HG03432 (cell line): ENCODE measurements around the gene LGR4.

Experiments used
- ATAC-seq: cut with Tn5 transposase; IDR thresholded peaks from one replicate; pipeline ENCODE4 v1.9.1; 2021; ENCODE audit warnings: mild to moderate bottlenecking, moderate library complexity; ENCODE audit not compliant: unreplicated experiment

The LGR4 gene

DNA sequence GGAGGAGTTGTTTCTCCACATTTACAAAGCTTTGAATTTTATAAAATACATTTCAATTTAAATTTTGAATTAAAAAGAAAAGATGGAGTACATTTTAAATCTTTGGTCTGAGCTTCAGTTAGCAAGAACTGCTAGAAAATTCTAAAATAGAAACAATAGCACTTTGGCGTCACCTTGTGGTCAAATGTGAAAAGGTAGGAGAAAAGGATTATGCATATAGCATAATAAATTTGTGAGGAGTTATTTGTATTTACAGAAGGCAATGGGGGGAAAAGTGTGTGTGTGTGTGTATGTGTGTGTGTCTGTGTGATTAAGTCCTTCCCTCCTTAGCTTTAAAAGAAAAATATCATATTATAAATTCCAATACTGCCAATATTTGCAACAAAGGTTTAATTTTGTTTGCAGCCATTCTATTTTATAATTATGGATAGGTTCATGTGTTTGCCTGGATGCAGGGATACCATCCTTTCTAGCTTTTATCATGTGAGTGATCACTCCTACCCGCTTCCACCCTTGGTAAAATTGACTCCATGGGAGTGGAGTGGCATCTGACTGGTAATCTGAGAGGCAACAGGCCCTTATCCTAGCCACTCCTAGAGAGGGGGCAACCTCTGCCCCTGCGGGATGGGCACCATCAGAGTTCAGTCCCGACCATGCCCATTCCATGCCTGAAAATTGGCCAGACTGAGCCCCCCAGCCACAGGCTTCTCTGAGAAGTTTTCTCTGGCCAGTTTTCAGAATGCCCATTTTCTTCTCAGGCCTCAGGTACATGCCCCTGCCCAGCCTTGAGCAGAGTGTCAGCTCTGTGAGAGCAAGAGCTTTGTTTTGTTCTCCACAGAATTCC lies 13.6 kb upstream of the LGR4 start:
- peak; percentile 76 for ATAC-seq

- no peak for ATAC-seq
Observed at GRCh38 chr11:27482793-27483192, 10.2 kb upstream of the LGR4 start.

GRCh38 chr11:27481992-27482391 lies 9.4 kb upstream of the LGR4 start:
- no peak for ATAC-seq

DNA sequence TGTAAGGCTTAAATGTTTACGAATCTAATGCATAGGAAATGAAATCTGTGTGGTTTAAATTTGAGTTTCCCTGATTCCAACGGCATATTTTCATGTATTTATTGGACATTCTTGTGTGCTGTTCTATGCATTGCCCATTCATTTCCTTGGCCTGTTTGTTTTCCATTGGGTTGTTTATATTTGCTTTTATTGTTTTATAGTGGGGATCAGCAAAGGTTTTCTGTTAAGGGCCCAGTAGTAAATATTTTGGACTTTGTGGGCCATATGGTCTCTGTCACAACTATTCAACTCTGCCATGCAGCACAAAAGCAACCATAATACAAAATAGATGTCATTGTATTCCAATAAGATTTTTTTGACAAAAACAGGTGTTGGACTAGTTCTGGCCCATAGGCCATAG lies 5.2 kb upstream of the LGR4 start:
- ATAC-seq, result no peak

- ATAC-seq, result no peak
Observed at GRCh38 chr11:27477243-27477642, 4.7 kb upstream of the LGR4 start.

DNA sequence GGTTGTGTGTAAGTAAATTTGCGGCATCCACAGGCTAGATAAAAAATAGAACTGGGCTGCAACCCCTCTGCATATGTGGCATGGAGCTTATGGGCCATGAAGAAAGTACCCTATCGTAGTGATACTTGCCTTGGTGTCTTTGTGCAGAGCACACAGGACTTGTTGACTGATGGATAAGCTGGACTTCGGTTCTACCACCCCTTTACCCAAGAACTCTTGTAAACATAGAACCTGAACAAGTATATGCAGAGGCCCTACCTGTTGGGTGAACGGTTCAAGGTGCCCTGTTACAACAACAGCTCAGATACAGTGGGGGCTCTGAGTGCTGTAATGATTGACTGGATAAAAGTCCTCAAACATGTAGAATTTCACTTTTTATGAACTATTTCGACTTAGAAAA lies 3.0 kb upstream of the LGR4 start:
- no peak for ATAC-seq

GRCh38 chr11:27473017-27473406 lies 422 bp upstream of the LGR4 start:
- ATAC-seq, result no peak

DNA sequence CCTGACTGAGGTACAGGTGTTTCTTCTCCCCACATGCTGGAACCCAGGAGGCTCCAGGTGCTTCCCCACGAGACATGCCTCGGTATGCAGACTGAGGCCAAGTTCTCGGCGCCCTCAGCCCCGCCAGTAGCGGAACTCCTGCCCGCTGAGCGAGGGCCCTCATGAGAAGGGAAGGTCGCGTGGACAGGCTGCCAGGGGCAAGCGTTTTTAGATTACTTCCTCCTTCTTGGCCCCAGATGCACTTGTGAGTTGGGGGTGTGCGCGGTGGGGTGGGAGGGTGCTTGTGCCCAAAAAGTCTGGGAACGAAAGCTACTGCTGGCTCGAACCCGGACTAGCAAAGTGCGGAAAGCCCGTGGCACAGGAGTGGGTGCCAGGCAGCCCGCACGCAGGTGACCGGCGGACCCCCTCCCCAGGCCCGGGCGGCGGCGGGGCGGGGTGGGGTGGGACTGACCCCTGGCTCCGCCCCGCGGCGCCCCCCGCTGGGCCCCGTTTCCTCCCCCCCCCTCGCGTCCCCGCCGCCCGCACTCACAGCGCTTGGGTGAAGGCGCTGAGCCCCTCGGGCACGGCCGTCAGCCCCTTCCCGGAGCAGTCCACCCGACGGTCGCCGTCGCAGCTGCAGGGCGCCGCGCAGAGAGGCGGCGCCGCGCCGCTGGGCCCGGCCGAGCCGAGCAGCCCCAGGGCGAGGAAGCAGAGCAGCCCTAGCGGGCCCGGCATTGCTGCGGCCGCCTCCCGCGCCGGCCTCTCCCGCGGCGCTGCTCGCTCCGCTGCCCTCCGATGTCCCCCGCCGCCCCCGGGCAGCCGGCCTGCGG lies 797 bp downstream of the LGR4 start:
- peak; percentile 48 for ATAC-seq

DNA sequence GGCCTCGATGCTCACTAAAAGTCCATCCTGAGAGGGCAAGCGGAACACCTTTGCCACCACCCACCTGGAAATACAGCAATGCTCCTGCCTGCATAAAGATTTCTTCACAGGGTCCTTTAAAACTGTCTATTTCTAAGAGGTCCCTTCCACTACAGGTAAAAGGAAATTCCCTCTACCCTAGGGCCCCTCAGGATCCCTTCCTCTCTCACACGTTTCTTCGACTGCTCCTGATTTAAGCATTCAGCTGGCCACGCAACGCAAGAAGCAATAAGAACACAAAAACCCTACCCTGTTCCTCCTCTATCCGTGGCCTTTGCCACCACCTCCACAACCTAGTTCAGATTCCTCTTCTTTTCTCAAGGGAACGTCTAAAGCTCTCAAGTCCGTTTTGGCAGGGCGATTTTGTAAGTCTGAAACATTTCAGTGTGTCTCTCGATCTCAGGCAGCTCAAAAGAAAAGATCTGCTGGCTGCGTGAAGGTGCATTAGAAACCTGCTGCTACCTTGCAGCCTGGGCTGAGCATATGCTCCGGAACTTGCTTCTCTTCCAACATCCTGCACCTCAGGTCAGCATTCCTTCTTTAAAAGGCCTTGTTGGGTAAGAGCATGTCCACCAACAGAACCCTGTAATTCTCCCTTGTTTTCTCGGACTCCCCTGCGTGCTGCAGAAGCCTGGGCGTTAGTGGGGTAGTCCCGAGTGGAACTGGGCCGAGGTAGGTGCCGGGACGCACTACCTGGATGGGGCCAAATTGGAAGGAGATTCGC lies 1.6 kb downstream of the LGR4 start:
- ATAC-seq, result no peak

- ATAC-seq, result no peak
Observed at GRCh38 chr11:27470166-27470565, 2.4 kb downstream of the LGR4 start.

DNA sequence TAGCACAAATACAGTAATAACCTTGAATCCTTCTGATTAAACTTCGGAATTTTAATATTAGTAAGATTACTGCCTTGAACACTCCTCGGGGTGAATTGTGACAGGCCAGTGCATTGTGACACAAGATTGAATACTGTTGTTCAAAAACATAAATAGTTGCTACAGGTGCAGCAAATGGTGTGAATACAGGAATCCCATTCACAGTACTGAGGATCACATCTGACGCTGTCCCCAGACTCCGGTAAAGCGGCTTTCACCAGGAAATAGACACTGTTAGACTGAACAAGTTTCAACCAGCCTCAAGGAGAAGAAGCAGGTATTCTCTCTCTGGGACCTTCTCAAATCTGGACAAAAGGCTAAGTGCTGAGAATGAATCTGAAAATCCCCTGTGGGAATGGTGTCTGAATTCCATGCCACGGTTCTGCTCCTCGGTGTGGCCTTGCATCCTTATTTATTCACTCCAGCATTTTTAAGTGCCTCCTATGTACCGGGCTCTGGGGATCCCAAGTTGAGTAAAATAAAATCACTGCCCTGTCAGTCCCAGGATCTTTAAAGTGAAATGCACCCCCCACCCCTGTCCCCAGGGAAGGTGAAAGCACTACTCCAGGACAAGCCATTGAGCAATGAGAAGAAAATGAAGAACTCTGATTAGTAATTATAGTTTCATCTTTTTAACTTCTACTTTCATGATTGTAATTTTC lies 3.4 kb downstream of the LGR4 start:
- no peak for ATAC-seq

DNA sequence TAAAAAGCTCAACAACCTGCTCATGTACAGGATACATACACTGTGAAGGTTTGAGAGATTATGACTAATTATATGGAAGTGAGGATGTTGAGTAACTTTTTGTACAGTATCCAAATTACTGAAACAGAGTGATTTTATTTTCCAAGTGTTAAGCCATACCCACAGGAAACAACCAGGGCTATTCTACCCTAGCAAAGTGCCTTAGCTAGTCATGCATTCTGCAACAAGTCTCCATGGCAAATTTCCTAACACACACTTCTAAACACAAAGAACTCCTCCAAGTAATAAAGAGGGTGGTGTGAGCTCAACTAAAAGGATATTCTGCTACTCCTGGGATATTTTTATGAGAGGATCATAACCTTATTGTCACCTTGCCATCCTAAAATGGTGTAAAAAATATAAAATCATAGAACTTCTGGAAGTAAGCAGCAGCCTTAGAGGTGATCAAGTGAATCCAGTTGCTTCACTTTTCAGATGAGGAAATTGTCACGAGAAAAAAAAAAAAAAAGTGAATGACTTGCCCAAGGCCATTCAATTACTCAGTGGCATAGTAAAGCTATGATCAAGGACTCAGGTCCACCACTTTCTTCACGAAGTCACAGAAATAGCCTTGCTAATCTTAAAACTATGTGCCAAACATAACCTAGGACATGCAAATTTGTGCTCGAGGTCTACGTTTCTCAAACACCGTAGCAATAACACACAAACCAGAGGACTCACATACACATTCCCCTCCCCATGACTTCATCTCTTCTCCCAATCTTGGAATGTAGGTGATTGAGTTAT lies 4.2 kb downstream of the LGR4 start:
- ATAC-seq, result no peak

- ATAC-seq, result no peak
Observed at GRCh38 chr11:27467181-27467913, 5.2 kb downstream of the LGR4 start.

- no peak for ATAC-seq
Observed at GRCh38 chr11:27466363-27466762, 6.2 kb downstream of the LGR4 start.

- ATAC-seq, result no peak
Observed at GRCh38 chr11:27465629-27466028, 7.0 kb downstream of the LGR4 start.

DNA sequence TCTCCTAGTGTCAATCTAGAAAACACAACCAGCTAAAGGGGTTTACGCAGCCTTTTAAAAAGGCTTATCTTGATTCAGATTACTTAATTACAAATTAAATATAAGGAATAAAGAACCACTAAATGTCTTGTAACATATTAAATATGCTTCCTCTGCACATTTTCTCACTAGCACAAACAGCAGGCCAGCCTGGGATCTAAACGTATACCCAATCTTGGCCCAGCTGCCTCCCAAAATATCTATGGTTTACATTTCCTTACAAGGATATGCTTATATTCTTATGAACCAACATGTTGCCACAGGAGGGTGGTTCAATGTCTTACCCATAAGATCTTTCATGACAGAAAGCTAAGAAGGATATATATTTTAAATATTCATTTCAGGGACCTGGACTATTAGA lies 7.7 kb downstream of the LGR4 start:
- no peak for ATAC-seq

DNA sequence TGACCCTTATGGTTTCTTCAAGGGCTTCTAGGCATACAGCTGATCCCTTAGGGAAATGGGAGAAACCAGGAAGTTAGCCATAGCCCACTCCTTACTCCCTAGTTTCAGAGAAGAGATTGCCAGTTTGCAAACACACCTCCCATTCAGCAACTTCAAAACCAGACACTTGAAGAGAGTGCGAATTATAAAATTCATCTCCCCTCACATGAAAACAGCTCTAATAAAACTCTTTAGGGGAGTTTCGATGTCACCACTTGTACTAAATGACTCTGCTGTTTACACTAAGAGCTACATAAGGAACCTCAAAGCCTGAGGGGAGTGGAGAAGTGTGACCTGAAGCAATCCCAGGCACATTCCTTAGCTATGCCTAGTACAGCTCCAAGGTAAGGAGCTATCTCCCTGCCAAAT lies 8.3 kb downstream of the LGR4 start:
- no peak for ATAC-seq

DNA sequence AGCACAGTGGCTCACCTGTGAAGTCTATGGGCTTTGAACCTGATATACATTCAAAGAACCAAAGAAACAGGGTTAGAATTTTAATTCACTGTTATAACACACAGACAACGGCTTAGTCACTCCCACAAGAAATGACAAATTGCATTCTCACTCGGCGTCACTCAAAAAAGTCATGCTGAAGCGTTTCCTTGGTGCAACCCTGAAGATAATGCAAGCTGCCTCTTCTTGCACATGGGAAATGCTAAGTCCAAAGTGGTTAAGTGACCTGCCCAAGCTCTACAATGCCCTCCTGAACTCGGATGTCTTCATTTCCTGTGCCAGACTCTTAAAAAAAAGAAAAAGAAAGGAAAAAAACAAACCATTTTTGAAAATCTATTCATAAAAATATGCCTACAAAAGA lies 10.0 kb downstream of the LGR4 start:
- ATAC-seq, result no peak

DNA sequence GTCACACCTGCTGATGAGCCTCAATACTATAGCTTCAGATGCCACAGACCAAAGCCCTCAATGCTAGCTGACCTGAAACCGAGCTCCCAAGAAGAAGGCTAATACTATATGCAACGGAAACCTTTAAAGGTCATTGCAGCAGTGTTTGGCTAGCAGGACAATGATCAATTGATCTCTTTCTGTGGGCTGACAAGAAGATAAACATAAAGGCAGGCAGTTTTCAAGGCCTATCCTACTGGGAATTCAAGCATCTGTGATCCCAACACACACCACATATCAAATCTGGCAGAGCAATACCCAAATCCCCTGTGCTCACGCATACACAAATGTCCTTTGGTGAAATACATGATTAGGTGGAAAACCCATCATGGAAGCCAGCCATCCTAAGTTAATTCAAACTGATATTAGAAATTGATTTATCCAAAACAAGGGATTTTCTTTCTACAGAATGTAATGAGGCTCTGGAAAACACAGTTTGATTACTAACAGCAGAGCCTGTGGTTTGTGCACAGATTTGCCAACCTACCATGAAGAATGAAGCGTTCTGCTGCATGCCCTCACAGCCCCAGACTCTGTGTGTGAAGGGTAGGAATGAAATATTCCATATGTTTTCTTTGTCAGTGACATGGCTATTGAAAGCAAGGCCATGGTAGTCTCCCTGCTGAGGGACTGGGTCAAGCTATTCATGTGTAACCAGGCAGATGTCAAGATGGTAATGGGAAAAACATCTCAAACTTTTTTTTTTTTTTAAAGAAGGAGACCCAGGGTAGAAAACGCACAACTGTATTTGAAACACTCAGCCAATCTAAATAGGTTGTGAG lies 12.2 kb downstream of the LGR4 start:
- ATAC-seq, result no peak
